ENCODE results near the gene RGL1.
A peak's percentile ranks its signal among the peaks of the same experiment; 100 is the strongest.

RGL1 gene

DNA sequence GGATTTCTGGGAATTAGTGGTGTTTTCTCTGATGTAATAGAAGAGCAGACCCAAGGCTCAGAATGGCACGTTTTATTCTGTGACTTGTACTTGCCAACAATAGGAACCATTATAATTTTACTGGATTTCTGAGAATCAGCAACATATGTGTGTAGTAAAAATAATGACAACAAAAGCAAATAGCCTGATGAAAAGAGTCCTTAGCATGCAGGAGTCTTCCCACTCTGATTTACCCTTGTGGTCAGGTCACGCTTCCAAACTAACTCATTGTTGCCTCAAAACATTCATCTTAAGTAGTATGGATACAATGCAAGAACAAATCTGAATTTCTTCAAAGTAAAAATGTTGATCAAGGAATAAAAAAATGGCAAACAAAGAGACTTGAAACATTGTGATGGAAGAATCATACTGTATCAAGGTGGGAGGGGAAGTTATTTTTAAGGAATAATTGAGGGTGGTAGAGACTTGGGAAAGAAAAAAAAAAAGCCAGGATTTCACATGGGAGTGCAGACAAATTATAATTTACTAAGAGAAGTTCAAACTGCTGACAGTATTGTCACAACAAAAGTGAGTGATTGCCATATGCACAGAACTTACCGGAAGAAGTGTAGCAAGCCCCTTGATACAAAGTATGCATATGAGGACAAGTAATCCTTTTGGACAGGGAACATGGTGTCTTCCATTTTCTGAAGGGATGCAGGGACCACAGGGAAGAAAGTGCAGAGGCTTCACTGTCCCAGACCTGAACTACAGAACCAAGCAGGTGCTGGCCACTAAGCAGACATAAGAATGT lies 31.2 kb upstream of the RGL1 start:
- Histone ChIP-seq H3K27me3 (ENCODE audit: insufficient read depth, low read length) (no peaks in the 10 kb centered on the region), H3K79me2 (ENCODE audit: control insufficient read depth, insufficient read depth, low read length, unreplicated experiment) (no peaks in the 10 kb centered on the region), H2AFZ (ENCODE audit: low read length, unreplicated experiment) (no peak overlapping the region), H3K4me3 (ENCODE audit: low read depth, low read length) (no peak overlapping the region), H3K27ac (ENCODE audit: low read depth, low read length) (no peak overlapping the region), H3K36me3 (ENCODE audit: insufficient read depth, low read length) (no peaks in the 10 kb centered on the region; the same call in 1 of the 2 replicates), H3K4me1 (ENCODE audit: control insufficient read depth, insufficient read depth, low read length, unreplicated experiment) (no peaks in the 10 kb centered on the region)

DNA sequence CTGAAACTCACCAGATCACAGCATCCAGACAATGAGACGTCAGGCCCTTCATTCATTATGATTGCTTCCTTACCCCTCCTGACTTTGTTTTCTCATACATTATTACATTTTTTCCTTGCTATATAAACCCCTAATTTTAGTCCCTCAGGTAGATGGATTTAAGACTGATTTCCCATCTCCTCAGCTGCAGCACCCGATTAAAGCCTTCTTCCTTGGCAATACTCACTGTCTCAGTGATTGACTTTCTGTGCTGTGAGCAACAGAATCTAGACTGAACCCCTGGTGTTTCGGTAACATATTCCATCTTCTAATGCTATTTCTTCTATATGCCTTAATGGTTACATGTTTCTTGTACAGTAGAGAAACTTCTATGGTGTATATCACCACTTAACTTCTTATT lies 30.0 kb upstream of the RGL1 start:
- Histone ChIP-seq H3K79me2 (ENCODE audit: control insufficient read depth, insufficient read depth, low read length, unreplicated experiment) (no peaks in the 10 kb centered on the region), H3K27me3 (ENCODE audit: insufficient read depth, low read length) (no peaks in the 10 kb centered on the region), H3K4me3 (ENCODE audit: low read depth, low read length) (no peak overlapping the region), H3K36me3 (ENCODE audit: insufficient read depth, low read length) (no peaks in the 10 kb centered on the region; the same call in 1 of the 2 replicates), H2AFZ (ENCODE audit: low read length, unreplicated experiment) (no peak overlapping the region), H3K4me1 (ENCODE audit: control insufficient read depth, insufficient read depth, low read length, unreplicated experiment) (no peaks in the 10 kb centered on the region), H3K27ac (ENCODE audit: low read depth, low read length) (no peak overlapping the region)

DNA sequence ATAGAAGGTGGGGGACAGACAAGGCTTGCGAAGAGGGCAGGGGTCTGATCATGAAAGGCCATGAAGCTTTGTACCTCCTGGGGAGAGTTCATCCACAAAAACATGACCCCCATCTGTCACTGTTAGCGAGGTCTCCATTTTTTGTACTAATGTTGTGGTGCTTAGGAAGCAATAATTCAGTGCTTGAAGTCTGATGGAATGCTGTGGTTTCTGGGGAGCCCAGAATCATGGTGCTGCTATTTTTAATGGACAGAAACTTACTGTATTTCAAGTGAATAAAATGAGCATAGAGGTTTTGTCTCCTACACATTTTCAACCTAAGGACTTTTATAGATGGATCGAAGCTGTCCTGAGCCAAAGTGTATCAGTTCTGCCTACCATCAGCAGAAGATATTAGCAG lies 28.2 kb upstream of the RGL1 start:
- H3K36me3 ChIP-seq (ENCODE audit: insufficient read depth, low read length): no peaks in the 10 kb centered on the region; the same call in 1 of the 2 replicates
- H2AFZ ChIP-seq (ENCODE audit: low read length, unreplicated experiment): no peak overlapping the region
- H3K4me3 ChIP-seq (ENCODE audit: low read depth, low read length): no peak overlapping the region
- no peaks in the 10 kb centered on the region for H3K79me2 ChIP-seq (ENCODE audit: control insufficient read depth, insufficient read depth, low read length, unreplicated experiment)
- H3K4me1 ChIP-seq (ENCODE audit: control insufficient read depth, insufficient read depth, low read length, unreplicated experiment): no peaks in the 10 kb centered on the region
- H3K27ac ChIP-seq (ENCODE audit: low read depth, low read length): no peak overlapping the region
- H3K27me3 ChIP-seq (ENCODE audit: insufficient read depth, low read length): no peaks in the 10 kb centered on the region

DNA sequence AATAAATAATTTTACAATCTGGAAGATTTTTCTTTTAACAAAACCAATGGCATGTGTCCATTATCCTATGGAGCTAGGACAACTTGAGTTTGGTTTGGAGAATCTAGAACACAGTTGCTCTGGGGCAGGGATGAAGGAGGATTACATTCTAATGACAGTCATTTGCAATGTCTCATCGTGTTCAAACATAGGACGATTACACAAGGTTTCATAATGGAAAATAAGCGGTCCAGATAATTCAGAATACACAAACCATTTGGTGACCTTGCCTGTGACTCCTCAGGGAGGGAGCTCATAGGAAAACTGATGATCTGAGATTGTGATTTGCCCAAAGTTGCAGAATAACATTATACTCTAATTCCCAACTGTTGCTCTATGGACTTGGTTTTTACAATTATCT lies 27.6 kb upstream of the RGL1 start:
- H3K4me3 ChIP-seq (ENCODE audit: low read depth, low read length): no peak overlapping the region
- H3K27ac ChIP-seq (ENCODE audit: low read depth, low read length): no peak overlapping the region
- H3K79me2 ChIP-seq (ENCODE audit: control insufficient read depth, insufficient read depth, low read length, unreplicated experiment): no peaks in the 10 kb centered on the region
- H3K4me1 ChIP-seq (ENCODE audit: control insufficient read depth, insufficient read depth, low read length, unreplicated experiment): peaks cover 2% of the 10 kb centered on the region
- no peak overlapping the region for H2AFZ ChIP-seq (ENCODE audit: low read length, unreplicated experiment)
- no peaks in the 10 kb centered on the region for H3K27me3 ChIP-seq (ENCODE audit: insufficient read depth, low read length)
- H3K36me3 ChIP-seq (ENCODE audit: insufficient read depth, low read length): no peaks in the 10 kb centered on the region; the same call in 1 of the 2 replicates

DNA sequence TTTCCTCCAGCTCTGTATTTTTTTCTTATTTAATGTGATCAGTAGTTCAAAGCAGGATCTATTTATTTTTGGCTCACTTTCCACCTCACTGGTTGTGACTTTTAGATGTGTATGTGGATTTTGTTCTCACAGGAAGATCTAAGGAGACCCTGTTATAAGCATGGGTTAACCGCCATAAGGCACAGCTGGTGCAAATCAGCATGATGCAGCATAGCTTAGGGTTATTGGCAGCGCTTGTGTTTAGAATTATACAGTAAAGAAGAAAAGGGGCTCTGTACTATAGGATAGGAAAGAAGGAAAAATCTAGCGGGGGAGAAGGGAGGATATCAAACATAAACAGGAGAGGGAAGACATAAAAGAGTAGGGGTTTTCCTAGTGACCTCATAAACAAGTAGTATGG lies 26.9 kb upstream of the RGL1 start:
- Histone ChIP-seq H3K27me3 (ENCODE audit: insufficient read depth, low read length) (no peaks in the 10 kb centered on the region), H3K27ac (ENCODE audit: low read depth, low read length) (no peak overlapping the region), H3K4me3 (ENCODE audit: low read depth, low read length) (no peak overlapping the region), H3K79me2 (ENCODE audit: control insufficient read depth, insufficient read depth, low read length, unreplicated experiment) (no peaks in the 10 kb centered on the region), H2AFZ (ENCODE audit: low read length, unreplicated experiment) (no peak overlapping the region), H3K4me1 (ENCODE audit: control insufficient read depth, insufficient read depth, low read length, unreplicated experiment) (peaks cover 9% of the 10 kb centered on the region), H3K36me3 (ENCODE audit: insufficient read depth, low read length) (no peaks in the 10 kb centered on the region; the same call in 1 of the 2 replicates)

DNA sequence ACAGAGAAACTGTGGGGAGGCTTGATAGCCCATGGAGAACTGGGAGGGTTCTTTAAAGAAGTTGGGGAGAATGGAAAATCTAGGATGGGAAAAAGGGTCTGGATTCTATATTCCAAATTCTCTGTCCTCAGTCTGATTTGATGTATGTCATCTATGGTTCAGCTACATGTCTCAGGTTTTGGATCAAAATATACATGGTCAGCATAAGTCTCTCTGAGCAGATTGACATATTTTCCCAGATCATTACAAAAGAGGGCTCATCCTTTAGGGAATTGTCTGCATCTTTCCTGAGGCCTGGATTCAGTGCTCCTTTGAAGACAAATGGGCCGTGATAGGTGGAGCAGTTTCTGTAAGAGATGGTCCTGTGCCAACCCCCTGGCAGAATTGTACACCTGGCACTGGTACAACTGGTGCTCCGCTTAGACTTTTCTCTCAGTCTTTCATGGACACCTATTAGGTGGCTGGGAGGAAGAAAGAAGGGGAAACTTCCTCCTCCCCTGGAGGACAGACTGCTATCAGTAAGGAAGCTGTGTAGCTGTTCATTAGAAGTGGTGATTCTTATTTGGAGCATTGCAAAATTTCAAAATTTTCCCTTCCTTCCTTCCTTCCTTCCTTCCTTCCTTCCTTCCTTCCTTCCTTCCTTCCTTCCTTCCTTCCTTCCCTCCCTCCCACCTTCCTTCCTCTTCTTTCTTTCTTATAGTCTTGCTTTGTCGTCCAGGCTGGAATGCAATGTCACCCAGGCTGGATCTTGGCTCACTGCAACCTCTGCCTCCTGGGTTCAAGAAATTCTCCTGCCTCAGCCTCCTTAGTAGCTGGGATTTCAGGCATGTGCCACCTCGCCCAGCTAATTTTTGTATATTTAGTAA lies 26.1 kb upstream of the RGL1 start:
- Histone ChIP-seq H3K27ac (ENCODE audit: low read depth, low read length) (no peak overlapping the region), H3K4me3 (ENCODE audit: low read depth, low read length) (no peak overlapping the region), H3K4me1 (ENCODE audit: control insufficient read depth, insufficient read depth, low read length, unreplicated experiment) (peaks cover 16% of the 10 kb centered on the region)

DNA sequence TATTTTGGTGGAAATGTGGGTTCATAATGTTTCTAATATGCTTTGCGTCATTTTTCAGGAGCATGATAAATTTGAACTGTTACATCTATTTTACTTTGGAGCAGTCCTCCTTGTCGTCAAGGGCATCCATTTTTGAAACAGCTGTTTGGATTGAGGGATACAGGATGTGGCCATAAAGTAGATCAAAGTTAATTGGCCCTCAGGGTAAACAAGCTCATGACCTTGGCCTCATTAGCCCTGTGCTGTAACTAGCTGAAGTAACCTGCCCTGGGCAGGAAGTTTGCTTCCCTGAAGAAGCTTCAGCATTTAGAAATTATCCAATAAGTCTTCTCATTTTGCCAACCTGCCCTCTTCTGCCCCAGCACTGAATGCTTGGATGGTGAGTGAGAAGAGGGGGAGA lies 24.8 kb upstream of the RGL1 start:
- Histone ChIP-seq H3K27ac (ENCODE audit: low read depth, low read length) (no peak overlapping the region), H3K79me2 (ENCODE audit: control insufficient read depth, insufficient read depth, low read length, unreplicated experiment) (no peaks in the 10 kb centered on the region), H3K4me3 (ENCODE audit: low read depth, low read length) (no peak overlapping the region), H3K27me3 (ENCODE audit: insufficient read depth, low read length) (no peaks in the 10 kb centered on the region), H3K36me3 (ENCODE audit: insufficient read depth, low read length) (no peaks in the 10 kb centered on the region; the same call in 1 of the 2 replicates), H3K4me1 (ENCODE audit: control insufficient read depth, insufficient read depth, low read length, unreplicated experiment) (peaks cover 26% of the 10 kb centered on the region), H2AFZ (ENCODE audit: low read length, unreplicated experiment) (no peak overlapping the region)

More for the DNA sequence above, 26.1 kb upstream of the RGL1 start:
- H3K36me3 ChIP-seq (ENCODE audit: insufficient read depth, low read length): no peaks in the 10 kb centered on the region; the same call in 1 of the 2 replicates
- H3K27me3 ChIP-seq (ENCODE audit: insufficient read depth, low read length): no peaks in the 10 kb centered on the region
- H2AFZ ChIP-seq (ENCODE audit: low read length, unreplicated experiment): no peak overlapping the region
- no peaks in the 10 kb centered on the region for H3K79me2 ChIP-seq (ENCODE audit: control insufficient read depth, insufficient read depth, low read length, unreplicated experiment)

DNA sequence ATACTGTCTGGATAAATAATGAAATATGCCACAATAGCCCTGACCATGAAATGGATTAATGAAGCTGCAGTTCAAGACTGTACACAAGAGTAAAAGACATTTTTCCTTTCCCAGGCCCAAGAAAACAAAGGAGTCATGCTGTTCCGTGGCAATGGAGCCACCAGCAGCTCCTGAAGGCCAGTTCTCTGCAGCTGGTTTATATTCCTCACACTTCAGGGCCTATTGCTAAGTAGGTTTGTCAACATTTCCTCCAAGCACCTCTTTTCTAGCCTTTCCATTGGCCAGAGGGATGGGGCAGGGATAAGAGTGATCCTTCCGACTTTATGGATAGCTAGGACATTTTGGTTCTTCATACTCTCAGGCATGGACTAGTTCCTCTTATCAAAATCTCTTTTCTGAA lies 24.2 kb upstream of the RGL1 start:
- Histone ChIP-seq H3K27ac (ENCODE audit: low read depth, low read length) (no peak overlapping the region), H3K36me3 (ENCODE audit: insufficient read depth, low read length) (no peaks in the 10 kb centered on the region), H3K4me1 (ENCODE audit: control insufficient read depth, insufficient read depth, low read length, unreplicated experiment) (peaks cover 26% of the 10 kb centered on the region), H2AFZ (ENCODE audit: low read length, unreplicated experiment) (no peak overlapping the region), H3K79me2 (ENCODE audit: control insufficient read depth, insufficient read depth, low read length, unreplicated experiment) (no peaks in the 10 kb centered on the region), H3K27me3 (ENCODE audit: insufficient read depth, low read length) (no peaks in the 10 kb centered on the region), H3K4me3 (ENCODE audit: low read depth, low read length) (no peak overlapping the region)

DNA sequence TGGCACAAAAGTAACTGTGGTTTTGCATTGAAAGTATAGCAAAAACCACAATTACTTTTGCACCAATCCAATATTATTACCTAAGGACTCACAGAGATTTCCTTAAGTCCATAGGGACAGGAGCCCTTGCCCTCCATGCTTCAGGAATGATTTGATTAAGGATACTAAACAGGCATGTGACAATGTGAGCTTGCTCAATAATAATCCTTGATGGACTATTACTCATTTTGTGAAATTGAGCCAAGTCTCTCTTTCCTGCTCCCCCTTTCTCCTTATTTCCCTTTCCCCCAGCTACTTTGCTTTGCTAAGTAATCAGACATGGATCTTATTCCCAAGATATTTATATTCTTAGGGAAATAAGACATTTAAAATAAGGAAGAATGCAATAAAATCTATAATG lies 21.6 kb upstream of the RGL1 start:
- Histone ChIP-seq H3K4me3 (ENCODE audit: low read depth, low read length) (0 out of 2 replicates have a peak overlapping the region, but pooled peaks have one; percentile 7), H3K36me3 (ENCODE audit: insufficient read depth, low read length) (no peaks in the 10 kb centered on the region), H2AFZ (ENCODE audit: low read length, unreplicated experiment) (no peak overlapping the region), H3K4me1 (ENCODE audit: control insufficient read depth, insufficient read depth, low read length, unreplicated experiment) (peaks cover 26% of the 10 kb centered on the region), H3K27me3 (ENCODE audit: insufficient read depth, low read length) (no peaks in the 10 kb centered on the region), H3K27ac (ENCODE audit: low read depth, low read length) (peak overlapping the region; percentile 27), H3K79me2 (ENCODE audit: control insufficient read depth, insufficient read depth, low read length, unreplicated experiment) (no peaks in the 10 kb centered on the region)

DNA sequence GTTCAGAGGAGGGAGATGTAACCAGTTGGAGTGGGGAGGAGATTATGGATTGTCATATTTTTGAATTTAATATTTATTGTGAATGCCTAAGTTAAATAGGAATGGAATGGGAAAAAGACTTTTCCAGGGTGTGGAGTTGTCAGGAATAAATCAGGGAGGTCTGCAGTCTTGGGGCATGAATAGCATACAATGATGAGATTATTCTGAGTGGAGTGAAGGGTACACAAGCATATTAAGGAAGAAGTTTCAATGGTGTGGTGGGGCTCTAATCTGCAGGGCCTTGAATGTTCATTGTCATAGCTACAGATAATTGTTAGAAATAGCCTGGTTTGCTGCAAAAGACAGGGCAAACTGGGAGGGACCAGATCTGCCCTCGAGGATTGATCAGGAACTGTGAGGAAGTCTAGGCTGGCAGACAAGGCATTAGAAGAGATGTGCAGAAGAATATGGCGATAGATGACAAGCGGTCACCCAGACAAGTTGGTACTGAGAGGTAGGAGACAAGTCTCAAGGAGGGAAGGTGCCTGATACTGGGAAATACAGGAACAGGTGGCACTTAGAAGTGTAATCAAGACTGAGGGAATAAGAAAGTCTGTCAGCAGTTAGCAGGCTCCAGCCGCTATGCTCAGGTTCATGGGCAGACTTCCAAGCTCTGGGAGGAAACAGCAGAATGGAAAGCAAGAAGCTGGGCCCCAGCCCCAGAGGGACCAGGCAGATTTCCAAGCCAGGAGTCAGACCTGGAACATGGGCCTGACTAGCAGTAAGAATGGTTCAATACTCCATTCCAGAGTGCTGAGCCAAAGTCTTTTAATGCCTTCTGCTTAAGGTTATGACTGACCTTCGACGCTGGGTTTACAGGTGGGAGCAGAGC lies 20.9 kb upstream of the RGL1 start:
- peak overlapping the region; percentile 27 for H3K27ac ChIP-seq (ENCODE audit: low read depth, low read length)
- 0 out of 2 replicates have a peak overlapping the region, but pooled peaks have one; percentile 7 for H3K4me3 ChIP-seq (ENCODE audit: low read depth, low read length)
- H3K27me3 ChIP-seq (ENCODE audit: insufficient read depth, low read length): no peaks in the 10 kb centered on the region
- no peaks in the 10 kb centered on the region for H3K36me3 ChIP-seq (ENCODE audit: insufficient read depth, low read length)
- H3K79me2 ChIP-seq (ENCODE audit: control insufficient read depth, insufficient read depth, low read length, unreplicated experiment): no peaks in the 10 kb centered on the region
- no peak overlapping the region for H2AFZ ChIP-seq (ENCODE audit: low read length, unreplicated experiment)
- peaks cover 26% of the 10 kb centered on the region for H3K4me1 ChIP-seq (ENCODE audit: control insufficient read depth, insufficient read depth, low read length, unreplicated experiment)

All from ACC112 (cell line).